CD4-positive, alpha-beta memory T cell (primary cell): Measurements from ENCODE around the gene MYO5A. TPM values are rescaled to one million over a fixed set of nuclear protein-coding genes. Genes with fewer than 3 reads are reported as not detected.

Experiments used
- CTCF ChIA-PET: fragments of 350-600 bp; sonication (Branson Sonifier 250); formaldehyde crosslinking; loops from one replicate; lab custom pipeline; 2021; ENCODE audit warnings: inconsistent platforms; ENCODE audit not compliant: partially characterized antibody; lab: Charles Lee
- POLR2A ChIA-PET: fragments of 350-600 bp; sonication (Branson Sonifier 250); formaldehyde crosslinking; loops from one replicate; lab custom pipeline; 2021; ENCODE audit not compliant: partially characterized antibody; lab: Charles Lee
- DNase-seq, 5 donors: peaks; one replicate each; pipeline versions ENCODE4 v3.0.0 to v3.0.0-alpha.2; 2020 to 2022; ENCODE audit warnings: mixed read lengths in 1 of 5
- H3K27ac ChIP-seq: one replicate; pipeline ENCODE4 v1.7.0; 2013; ENCODE audit warnings: low read depth, low read length
- H3K27me3 ChIP-seq: 2 replicates; pipeline ENCODE4 v1.7.0; 2013; ENCODE audit warnings: mild to moderate bottlenecking, low read length, moderate library complexity; ENCODE audit not compliant: insufficient read depth
- H3K36me3 ChIP-seq: 2 replicates; pipeline ENCODE4 v1.7.0; 2013; ENCODE audit warnings: mild to moderate bottlenecking, low read length, moderate library complexity; ENCODE audit not compliant: insufficient read depth
- H3K4me1 ChIP-seq: 2 replicates; pipeline ENCODE4 v1.7.0; 2013; ENCODE audit warnings: mild to moderate bottlenecking, low read length, moderate library complexity; ENCODE audit not compliant: insufficient read depth
- H3K4me3 ChIP-seq, 2 donors: one replicate each; pipeline ENCODE4 v1.7.0; 2013; ENCODE audit warnings: low read length in 2 of 2, mild to moderate bottlenecking in 1 of 2
- H3K9me3 ChIP-seq, 2 donors: one replicate each; pipeline ENCODE4 v1.7.0; 2013; ENCODE audit warnings: low read length in 2 of 2, control low read depth in 1 of 2; ENCODE audit not compliant: control insufficient read depth in 1 of 2
- H3K27ac Mint-ChIP-seq, 7 donors: one replicate each; pipeline ENCODE4 v1.8.0; 2020 to 2021; ENCODE audit warnings: mixed read lengths in 7 of 7, mild to moderate bottlenecking in 6 of 7, inconsistent platforms in 3 of 7, moderate library complexity in 3 of 7
- H3K27me3 Mint-ChIP-seq, 2 donors: one replicate each; pipeline ENCODE4 v1.8.0; 2020 to 2021; ENCODE audit warnings: mixed read lengths in 2 of 2
- H3K36me3 Mint-ChIP-seq, 2 donors: one replicate each; pipeline ENCODE4 v1.8.0; 2020 to 2021; ENCODE audit warnings: mixed read lengths in 2 of 2, inconsistent platforms in 1 of 2, mild to moderate bottlenecking in 1 of 2
- H3K4me1 Mint-ChIP-seq, 4 donors: one replicate each; pipeline ENCODE4 v1.8.0; 2020 to 2021; ENCODE audit warnings: mixed read lengths in 4 of 4, mild to moderate bottlenecking in 1 of 4
- H3K4me3 Mint-ChIP-seq, 8 donors: one replicate each; pipeline ENCODE4 v1.8.0; 2020 to 2021; ENCODE audit warnings: mixed read lengths in 8 of 8, mild to moderate bottlenecking in 7 of 8, moderate library complexity in 6 of 8, inconsistent platforms in 3 of 8
- H3K9me3 Mint-ChIP-seq, 8 donors: one replicate each; pipeline ENCODE4 v1.8.0; 2020 to 2021; ENCODE audit warnings: mixed read lengths in 8 of 8, mild to moderate bottlenecking in 5 of 8, inconsistent platforms in 3 of 8, moderate library complexity in 1 of 8
- intact Hi-C: fragments of 100-400 bp; cut with micrococcal nuclease; formaldehyde crosslinking; loops from one replicate; pipeline ENCODE4 v1.15.1; 2023
- polyA plus RNA-seq, 2 donors: library from polyadenylated mRNA; unstranded; fragments of 300-500 nt; fragmentation: Illumina TruSeq; gene quantifications; one replicate each; pipeline ENCODE4 v1.2.3, GENCODE V29; 2021
- total RNA-seq, 2 experiments: library from RNA; stranded (reverse); gene quantifications; one replicate each; pipeline ENCODE4 v1.2.3, GENCODE V29; 2021

MYO5A gene
- total and polyA plus RNA-seq, 4 experiments from 2014 or later: 3.6 to 43.9 (median 25.6) TPM

GRCh38 chr15:52378746-52379394 is 149.8 kb downstream of the MYO5A start:
- Mint-ChIP-seq H3K4me3 (no peak overlapping the region), H3K27ac (peak overlapping the region in 4 of 7 donors; percentile 39 to 89 (median 75))

GRCh38 chr15:52370010-52370409 is 158.7 kb downstream of the MYO5A start:
- H3K36me3 Mint-ChIP-seq: peaks cover 58 to 82% of the 10 kb centered on the region in 2 donors
- peaks cover 43% of the 10 kb centered on the region for H3K36me3 ChIP-seq
- H3K4me1 Mint-ChIP-seq: no peaks in the 10 kb centered on the region

More at GRCh38 chr15:52378746-52379394, 149.8 kb downstream of the MYO5A start:
- Mint-ChIP-seq H3K4me1 (peaks cover 5 to 11% (median 7%) of the 10 kb centered on the region in 4 donors), H3K36me3 (peaks cover 66 to 68% of the 10 kb centered on the region in 2 donors), H3K27me3 (no peaks in the 10 kb centered on the region), H3K9me3 (no peaks in the 10 kb centered on the region)
- no peaks in the 10 kb centered on the region for H3K27me3 ChIP-seq
- H3K36me3 ChIP-seq: peaks cover 42% of the 10 kb centered on the region
- H3K4me3 ChIP-seq: no peak overlapping the region
- no peak overlapping the region for H3K27ac ChIP-seq
- ChIA-PET CTCF (interaction anchor here (1.4 to 1.6 kb wide), 3 partner anchors 85 to 190 kb away, joined by 3 to 6 read pairs (median 3); partner anchors contain the start of gene ARPP19), POLR2A (interaction anchor here (0.5 to 1.4 kb wide), 3 partner anchors 110 to 172 kb away, joined by 3 to 4 read pairs (median 3); partner anchors contain the start of gene MYO5A)
- H3K9me3 ChIP-seq: no peaks in the 10 kb centered on the region
- no peak for DNase-seq
- H3K4me1 ChIP-seq: no peaks in the 10 kb centered on the region
- intact Hi-C loops: loop anchor here (5.0 kb wide), 1 partner anchor 148 kb away; the partner anchor contains the start of gene MYO5A

GRCh38 chr15:52369455-52369854 is 159.2 kb downstream of the MYO5A start:
- intact Hi-C loops: no loop called here
- Mint-ChIP-seq H3K27me3 (no peaks in the 10 kb centered on the region), H3K9me3 (no peaks in the 10 kb centered on the region), H3K27ac (no peak overlapping the region), H3K4me1 (no peaks in the 10 kb centered on the region), H3K4me3 (no peak overlapping the region), H3K36me3 (peaks cover 57 to 82% of the 10 kb centered on the region in 2 donors)
- H3K4me3 ChIP-seq: no peak overlapping the region
- peaks cover 39% of the 10 kb centered on the region for H3K36me3 ChIP-seq
- H3K27ac ChIP-seq: no peak overlapping the region
- ChIA-PET POLR2A (no interaction called here), CTCF (interaction anchor here (1.1 kb wide), 1 partner anchor 223 kb away, joined by 5 read pairs; no protein-coding TSS in a partner anchor)
- H3K9me3 ChIP-seq: no peaks in the 10 kb centered on the region
- no peaks in the 10 kb centered on the region for H3K4me1 ChIP-seq
- DNase-seq: no peak
- no peaks in the 10 kb centered on the region for H3K27me3 ChIP-seq

More at GRCh38 chr15:52370010-52370409, 158.7 kb downstream of the MYO5A start:
- CTCF ChIA-PET: interaction anchor here (1.1 kb wide), 1 partner anchor 222 kb away, joined by 5 read pairs; no protein-coding TSS in a partner anchor
- intact Hi-C loops: no loop called here
- no peaks in the 10 kb centered on the region for H3K4me1 ChIP-seq
- H3K27ac ChIP-seq: no peak overlapping the region
- POLR2A ChIA-PET: no interaction called here
- no peaks in the 10 kb centered on the region for H3K9me3 ChIP-seq
- Mint-ChIP-seq H3K27me3 (no peaks in the 10 kb centered on the region), H3K9me3 (no peaks in the 10 kb centered on the region), H3K4me3 (no peak overlapping the region), H3K27ac (peak overlapping the region in 1 of 7 donors; percentile 12)
- no peaks in the 10 kb centered on the region for H3K27me3 ChIP-seq
- no peak for DNase-seq
- no peak overlapping the region for H3K4me3 ChIP-seq

- H3K36me3 Mint-ChIP-seq: peaks cover 57 to 82% of the 10 kb centered on the region in 2 donors
Observed at GRCh38 chr15:52369030-52369429, 159.7 kb downstream of the MYO5A start.

GRCh38 chr15:52368402-52368801 is 160.3 kb downstream of the MYO5A start:
- Histone ChIP-seq H3K4me3 (no peak overlapping the region), H3K9me3 (no peaks in the 10 kb centered on the region), H3K36me3 (peaks cover 37% of the 10 kb centered on the region), H3K27ac (no peak overlapping the region), H3K4me1 (no peaks in the 10 kb centered on the region), H3K27me3 (no peaks in the 10 kb centered on the region)
- DNase-seq: no peak
- H3K4me3 Mint-ChIP-seq: no peak overlapping the region
- H3K4me1 Mint-ChIP-seq: no peaks in the 10 kb centered on the region
- no peaks in the 10 kb centered on the region for H3K27me3 Mint-ChIP-seq
- no peaks in the 10 kb centered on the region for H3K9me3 Mint-ChIP-seq
- intact Hi-C loops: no loop called here
- ChIA-PET CTCF (interaction anchor here (0.6 kb wide), 1 partner anchor 190 kb away, joined by 3 read pairs; no protein-coding TSS in a partner anchor), POLR2A (no interaction called here)
- H3K27ac Mint-ChIP-seq: peak overlapping the region in 2 of 7 donors; percentile 72 to 79
- peaks cover 59 to 84% of the 10 kb centered on the region in 2 donors for H3K36me3 Mint-ChIP-seq

More at GRCh38 chr15:52369030-52369429, 159.7 kb downstream of the MYO5A start:
- Histone ChIP-seq H3K27me3 (no peaks in the 10 kb centered on the region), H3K4me1 (no peaks in the 10 kb centered on the region), H3K4me3 (no peak overlapping the region), H3K9me3 (no peaks in the 10 kb centered on the region), H3K27ac (no peak overlapping the region), H3K36me3 (peaks cover 36% of the 10 kb centered on the region)
- Mint-ChIP-seq H3K27me3 (no peaks in the 10 kb centered on the region), H3K9me3 (no peaks in the 10 kb centered on the region), H3K4me1 (no peaks in the 10 kb centered on the region), H3K27ac (peak overlapping the region in 1 of 7 donors; percentile 7), H3K4me3 (no peak overlapping the region)
- intact Hi-C loops: no loop called here
- no peak for DNase-seq
- ChIA-PET CTCF (interaction anchor here (0.6 kb wide), 1 partner anchor 190 kb away, joined by 3 read pairs; no protein-coding TSS in a partner anchor), POLR2A (no interaction called here)

GRCh38 chr15:52362497-52362896 is 166.2 kb downstream of the MYO5A start:
- intact Hi-C loops: no loop called here
- ChIA-PET POLR2A (no interaction called here), CTCF (interaction anchor here (1.6 kb wide), 1 partner anchor 14 kb away, joined by 4 read pairs; no protein-coding TSS in a partner anchor)
- Histone ChIP-seq H3K36me3 (peaks cover 26% of the 10 kb centered on the region), H3K4me3 (no peak overlapping the region), H3K27ac (no peak overlapping the region), H3K4me1 (no peaks in the 10 kb centered on the region), H3K9me3 (no peaks in the 10 kb centered on the region), H3K27me3 (no peaks in the 10 kb centered on the region)
- H3K4me1 Mint-ChIP-seq: no peaks in the 10 kb centered on the region
- peak overlapping the region in 1 of 7 donors; percentile 74 for H3K27ac Mint-ChIP-seq
- H3K9me3 Mint-ChIP-seq: no peaks in the 10 kb centered on the region
- no peak overlapping the region for H3K4me3 Mint-ChIP-seq
- no peaks in the 10 kb centered on the region for H3K27me3 Mint-ChIP-seq
- peaks cover 51 to 80% of the 10 kb centered on the region in 2 donors for H3K36me3 Mint-ChIP-seq
- DNase-seq: no peak

GRCh38 chr15:52361975-52362494 is 166.6 kb downstream of the MYO5A start:
- ChIA-PET CTCF (interaction anchor here (1.0 to 1.6 kb wide), 2 partner anchors 15 to 37 kb away, joined by 3 to 4 read pairs; no protein-coding TSS in a partner anchor), POLR2A (no interaction called here)
- H3K36me3 ChIP-seq: peaks cover 24% of the 10 kb centered on the region

More at GRCh38 chr15:52361975-52362494, 166.6 kb downstream of the MYO5A start:
- no peaks in the 10 kb centered on the region for H3K9me3 ChIP-seq
- Mint-ChIP-seq H3K27ac (peak overlapping the region in 2 of 7 donors; percentile 74), H3K36me3 (peaks cover 48 to 79% of the 10 kb centered on the region in 2 donors), H3K4me1 (no peaks in the 10 kb centered on the region), H3K27me3 (no peaks in the 10 kb centered on the region), H3K9me3 (no peaks in the 10 kb centered on the region), H3K4me3 (no peak overlapping the region)
- H3K4me3 ChIP-seq: no peak overlapping the region
- no peaks in the 10 kb centered on the region for H3K27me3 ChIP-seq
- H3K27ac ChIP-seq: no peak overlapping the region
- no peaks in the 10 kb centered on the region for H3K4me1 ChIP-seq
- intact Hi-C loops: no loop called here
- no peak for DNase-seq
